Measurements from ENCODE around the gene MPIG6B.
A peak's percentile ranks its signal among the peaks of the same experiment; 100 is the strongest.

The MPIG6B gene

DNA sequence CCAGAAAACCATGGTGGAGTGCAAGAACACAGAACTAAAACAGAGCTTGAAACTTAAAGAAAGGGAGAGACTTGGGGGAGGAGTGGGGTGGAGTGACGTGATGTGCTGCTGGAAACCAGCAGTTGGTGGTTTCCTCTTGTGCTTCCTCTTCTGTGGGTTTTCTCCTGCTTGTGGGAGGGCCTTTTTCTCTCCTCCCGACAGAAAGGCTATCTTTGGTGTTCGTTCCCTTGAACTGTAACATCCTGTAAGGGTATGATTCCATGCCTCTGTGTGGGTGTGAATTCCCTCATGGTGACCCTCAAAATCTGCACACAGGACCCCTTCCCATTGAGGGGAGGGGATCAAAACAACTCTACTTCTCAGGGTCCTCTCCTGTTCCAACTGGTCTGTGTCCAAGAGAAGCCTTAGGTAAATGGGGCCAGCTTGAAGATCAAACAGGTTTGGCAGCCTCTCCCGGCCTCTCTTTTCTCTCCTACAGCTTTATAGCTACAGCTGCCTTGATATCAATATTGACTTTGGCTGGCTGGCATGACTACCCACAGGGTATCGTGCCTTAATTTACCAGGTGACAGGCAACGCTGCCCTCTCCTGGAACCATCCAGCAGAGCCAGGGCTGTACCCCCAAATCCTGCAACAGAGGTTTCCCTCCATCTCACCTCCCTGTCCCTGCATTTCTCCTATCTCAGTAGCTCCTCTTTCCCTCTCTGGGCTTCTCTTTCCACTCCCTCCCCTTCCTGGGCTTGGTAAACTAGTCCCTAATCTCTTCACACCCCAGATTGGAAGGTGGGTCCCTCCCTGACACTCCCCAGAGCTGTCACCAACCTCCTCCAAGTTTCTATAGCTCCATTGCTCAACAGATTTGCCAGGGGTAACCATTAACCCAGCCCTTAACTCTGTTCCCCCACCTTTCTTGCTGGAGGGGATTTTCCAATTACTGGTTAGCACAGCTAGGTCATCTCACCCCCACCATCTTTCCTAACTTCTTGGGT is 15.1 kb downstream of the MPIG6B start (continued):
- TF ChIP-seq ZNF629 (tag by site-specific recombination; IDR thresholded peaks at IDR 0.05) = peak; percentile 92
- peak; percentile 88 for TF ChIP-seq EGR2 (tag by site-specific recombination; IDR thresholded peaks at IDR 0.05; ENCODE audit: low read depth)
- TF ChIP-seq ZNF132 (tag by site-specific recombination; IDR thresholded peaks at IDR 0.05; ENCODE audit: borderline replicate concordance) = no peak
- TF ChIP-seq ZNF626 (tag by site-specific recombination; IDR thresholded peaks at IDR 0.05) = no peak
- TF ChIP-seq ZNF121 (tag by site-specific recombination; IDR thresholded peaks at IDR 0.05) = no peak
- TF ChIP-seq ZNF843 (tag by site-specific recombination; IDR thresholded peaks at IDR 0.05) = no peak
- TF ChIP-seq ZNF785 (tag by site-specific recombination; IDR thresholded peaks at IDR 0.05) = no peak
- TF ChIP-seq ZNF645 (tag by site-specific recombination; IDR thresholded peaks at IDR 0.05) = no peak
- no peak for TF ChIP-seq ZSCAN23 (tag by site-specific recombination; IDR thresholded peaks at IDR 0.05)
- TF ChIP-seq ZNF138 (tag by site-specific recombination; IDR thresholded peaks at IDR 0.05; ENCODE audit: borderline replicate concordance) = no peak
- TF ChIP-seq KLF1 (tag by site-specific recombination; IDR thresholded peaks at IDR 0.05) = peak; percentile 100
- TF ChIP-seq ZNF324 (tag by site-specific recombination; IDR thresholded peaks at IDR 0.05) = no peak
- TF ChIP-seq ZNF521 (tag by site-specific recombination; IDR thresholded peaks at IDR 0.05) = no peak
- TF ChIP-seq, protein P1, sequence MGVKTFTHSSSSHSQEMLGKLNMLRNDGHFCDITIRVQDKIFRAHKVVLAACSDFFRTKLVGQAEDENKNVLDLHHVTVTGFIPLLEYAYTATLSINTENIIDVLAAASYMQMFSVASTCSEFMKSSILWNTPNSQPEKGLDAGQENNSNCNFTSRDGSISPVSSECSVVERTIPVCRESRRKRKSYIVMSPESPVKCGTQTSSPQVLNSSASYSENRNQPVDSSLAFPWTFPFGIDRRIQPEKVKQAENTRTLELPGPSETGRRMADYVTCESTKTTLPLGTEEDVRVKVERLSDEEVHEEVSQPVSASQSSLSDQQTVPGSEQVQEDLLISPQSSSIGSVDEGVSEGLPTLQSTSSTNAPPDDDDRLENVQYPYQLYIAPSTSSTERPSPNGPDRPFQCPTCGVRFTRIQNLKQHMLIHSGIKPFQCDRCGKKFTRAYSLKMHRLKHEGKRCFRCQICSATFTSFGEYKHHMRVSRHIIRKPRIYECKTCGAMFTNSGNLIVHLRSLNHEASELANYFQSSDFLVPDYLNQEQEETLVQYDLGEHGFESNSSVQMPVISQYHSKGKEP (tag by site-specific recombination; IDR thresholded peaks at IDR 0.05) = no peak
- TF ChIP-seq, protein P2, sequence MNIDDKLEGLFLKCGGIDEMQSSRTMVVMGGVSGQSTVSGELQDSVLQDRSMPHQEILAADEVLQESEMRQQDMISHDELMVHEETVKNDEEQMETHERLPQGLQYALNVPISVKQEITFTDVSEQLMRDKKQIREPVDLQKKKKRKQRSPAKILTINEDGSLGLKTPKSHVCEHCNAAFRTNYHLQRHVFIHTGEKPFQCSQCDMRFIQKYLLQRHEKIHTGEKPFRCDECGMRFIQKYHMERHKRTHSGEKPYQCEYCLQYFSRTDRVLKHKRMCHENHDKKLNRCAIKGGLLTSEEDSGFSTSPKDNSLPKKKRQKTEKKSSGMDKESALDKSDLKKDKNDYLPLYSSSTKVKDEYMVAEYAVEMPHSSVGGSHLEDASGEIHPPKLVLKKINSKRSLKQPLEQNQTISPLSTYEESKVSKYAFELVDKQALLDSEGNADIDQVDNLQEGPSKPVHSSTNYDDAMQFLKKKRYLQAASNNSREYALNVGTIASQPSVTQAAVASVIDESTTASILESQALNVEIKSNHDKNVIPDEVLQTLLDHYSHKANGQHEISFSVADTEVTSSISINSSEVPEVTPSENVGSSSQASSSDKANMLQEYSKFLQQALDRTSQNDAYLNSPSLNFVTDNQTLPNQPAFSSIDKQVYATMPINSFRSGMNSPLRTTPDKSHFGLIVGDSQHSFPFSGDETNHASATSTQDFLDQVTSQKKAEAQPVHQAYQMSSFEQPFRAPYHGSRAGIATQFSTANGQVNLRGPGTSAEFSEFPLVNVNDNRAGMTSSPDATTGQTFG (tag by site-specific recombination; IDR thresholded peaks at IDR 0.05; ENCODE audit: borderline replicate concordance) = no peak
- no peak for TF ChIP-seq ZNF239 (tag by site-specific recombination; IDR thresholded peaks at IDR 0.05)
- TF ChIP-seq, protein P3, sequence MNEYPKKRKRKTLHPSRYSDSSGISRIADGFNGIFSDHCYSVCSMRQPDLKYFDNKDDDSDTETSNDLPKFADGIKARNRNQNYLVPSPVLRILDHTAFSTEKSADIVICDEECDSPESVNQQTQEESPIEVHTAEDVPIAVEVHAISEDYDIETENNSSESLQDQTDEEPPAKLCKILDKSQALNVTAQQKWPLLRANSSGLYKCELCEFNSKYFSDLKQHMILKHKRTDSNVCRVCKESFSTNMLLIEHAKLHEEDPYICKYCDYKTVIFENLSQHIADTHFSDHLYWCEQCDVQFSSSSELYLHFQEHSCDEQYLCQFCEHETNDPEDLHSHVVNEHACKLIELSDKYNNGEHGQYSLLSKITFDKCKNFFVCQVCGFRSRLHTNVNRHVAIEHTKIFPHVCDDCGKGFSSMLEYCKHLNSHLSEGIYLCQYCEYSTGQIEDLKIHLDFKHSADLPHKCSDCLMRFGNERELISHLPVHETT (tag by site-specific recombination; IDR thresholded peaks at IDR 0.05) = no peak
- TF ChIP-seq ZNF776 (tag by site-specific recombination; IDR thresholded peaks at IDR 0.05; ENCODE audit: borderline replicate concordance) = no peak
- no peak for TF ChIP-seq ZFP41 (tag by site-specific recombination; IDR thresholded peaks at IDR 0.05; ENCODE audit: borderline replicate concordance)
- TF ChIP-seq ZNF366 (tag by site-specific recombination; conservative IDR thresholded peaks at IDR 0.05) = peak; percentile 28; the same call in 1 of the 2 replicates
- TF ChIP-seq ZNF211 (tag by site-specific recombination; IDR thresholded peaks at IDR 0.05; ENCODE audit: low read depth) = no peak
- TF ChIP-seq PATZ1 (tag by site-specific recombination; IDR thresholded peaks at IDR 0.05) = peak; percentile 68
- TF ChIP-seq BCL11B (tag by site-specific recombination; IDR thresholded peaks at IDR 0.05; ENCODE audit: low read depth) = no peak
- no peak for TF ChIP-seq ZNF175 (tag by site-specific recombination; IDR thresholded peaks at IDR 0.05)
- peak; percentile 97 for TF ChIP-seq WT1 (tag by site-specific recombination; IDR thresholded peaks at IDR 0.05)
- TF ChIP-seq KLF8 (tag by site-specific recombination; IDR thresholded peaks at IDR 0.05) = peak; percentile 15; the same call in 1 of the 2 replicates
- no peak for TF ChIP-seq ZBTB7A (tag by site-specific recombination; IDR thresholded peaks at IDR 0.05; ENCODE audit: low read depth)
- no peak for TF ChIP-seq ELK4 (IDR thresholded peaks at IDR 0.05; ENCODE audit: borderline replicate concordance, low read depth, low read length)
